Neural crest cell (in vitro differentiated cells): ENCODE data around the gene ZSWIM6. TPM values are rescaled to one million over a fixed set of nuclear protein-coding genes. Genes with fewer than 3 reads are reported as not detected.

ENCODE experiments used
- DNase-seq: peaks from one replicate; pipeline ENCODE4 v3.0.0; 2021; ENCODE audit warnings: low read depth, mixed read lengths, low spot score
- H3K27ac Mint-ChIP-seq: one replicate; pipeline ENCODE4 v1.8.0; 2021; ENCODE audit warnings: mild to moderate bottlenecking, mixed read lengths; ENCODE audit not compliant: unreplicated experiment
- H3K27me3 Mint-ChIP-seq: 2 replicates; pipeline ENCODE4 v1.8.0; 2021; ENCODE audit warnings: low read depth, mild to moderate bottlenecking, mixed read lengths
- H3K36me3 Mint-ChIP-seq: 2 replicates; pipeline ENCODE4 v1.8.0; 2021; ENCODE audit warnings: low read depth, mild to moderate bottlenecking, mixed read lengths
- H3K4me1 Mint-ChIP-seq: 2 replicates; pipeline ENCODE4 v1.8.0; 2021; ENCODE audit warnings: mixed read lengths
- H3K4me3 Mint-ChIP-seq: one replicate; pipeline ENCODE4 v1.8.0; 2021; ENCODE audit warnings: mild to moderate bottlenecking, mixed read lengths
- H3K9me3 Mint-ChIP-seq: 2 replicates; pipeline ENCODE4 v1.8.0; 2021; ENCODE audit warnings: mixed read lengths
- total RNA-seq: library from RNA; stranded (reverse); gene quantifications from 2 replicates; pipeline ENCODE4 v1.2.1, GENCODE V29; 2021
- TF ChIP-seq, protein P1 (sequence below): fragments of 200-600 bp; sonication (generic); conservative IDR thresholded peaks from 2 replicates; pipeline ENCODE4 v1.5.0; 2021; ENCODE audit warnings: antibody characterized with exemption, mild to moderate bottlenecking

Gene ZSWIM6
- total RNA-seq, 1 donor from 2014 or later: 33.8 TPM

- no peak for DNase-seq
- H3K9me3 Mint-ChIP-seq: peaks cover 8% of the 10 kb centered on the region
- TF ChIP-seq, protein P1, sequence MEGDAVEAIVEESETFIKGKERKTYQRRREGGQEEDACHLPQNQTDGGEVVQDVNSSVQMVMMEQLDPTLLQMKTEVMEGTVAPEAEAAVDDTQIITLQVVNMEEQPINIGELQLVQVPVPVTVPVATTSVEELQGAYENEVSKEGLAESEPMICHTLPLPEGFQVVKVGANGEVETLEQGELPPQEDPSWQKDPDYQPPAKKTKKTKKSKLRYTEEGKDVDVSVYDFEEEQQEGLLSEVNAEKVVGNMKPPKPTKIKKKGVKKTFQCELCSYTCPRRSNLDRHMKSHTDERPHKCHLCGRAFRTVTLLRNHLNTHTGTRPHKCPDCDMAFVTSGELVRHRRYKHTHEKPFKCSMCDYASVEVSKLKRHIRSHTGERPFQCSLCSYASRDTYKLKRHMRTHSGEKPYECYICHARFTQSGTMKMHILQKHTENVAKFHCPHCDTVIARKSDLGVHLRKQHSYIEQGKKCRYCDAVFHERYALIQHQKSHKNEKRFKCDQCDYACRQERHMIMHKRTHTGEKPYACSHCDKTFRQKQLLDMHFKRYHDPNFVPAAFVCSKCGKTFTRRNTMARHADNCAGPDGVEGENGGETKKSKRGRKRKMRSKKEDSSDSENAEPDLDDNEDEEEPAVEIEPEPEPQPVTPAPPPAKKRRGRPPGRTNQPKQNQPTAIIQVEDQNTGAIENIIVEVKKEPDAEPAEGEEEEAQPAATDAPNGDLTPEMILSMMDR: no peak
- peaks cover 43% of the 10 kb centered on the region for H3K4me1 Mint-ChIP-seq
- H3K4me3 Mint-ChIP-seq: no peak overlapping the region
- H3K27me3 Mint-ChIP-seq: no peaks in the 10 kb centered on the region
- peak overlapping the region; percentile 24 for H3K27ac Mint-ChIP-seq
- H3K36me3 Mint-ChIP-seq: peaks cover 21% of the 10 kb centered on the region
Measured at GRCh38 chr5:61467766-61468482, 135.9 kb downstream of the ZSWIM6 start.

DNA sequence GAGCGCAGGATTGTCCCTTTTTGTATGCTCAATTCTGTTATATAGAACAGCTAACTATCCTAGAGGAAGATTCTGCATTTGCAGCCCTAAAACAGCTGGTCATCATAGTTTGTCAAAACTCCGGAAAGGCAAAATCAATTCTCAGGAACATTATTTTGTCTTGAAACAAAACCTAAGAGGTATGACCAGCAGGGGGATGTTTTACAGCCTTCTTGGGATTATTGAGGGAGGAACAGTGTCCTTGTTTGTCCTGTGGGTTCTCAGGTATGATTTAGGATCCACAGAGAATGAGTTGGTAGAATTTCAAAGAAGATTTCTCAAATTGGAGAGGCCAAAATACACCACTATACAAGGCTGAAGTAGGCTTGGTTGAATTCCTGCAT, 136.4 kb downstream of the ZSWIM6 start:
- H3K4me1 Mint-ChIP-seq: peaks cover 43% of the 10 kb centered on the region
- TF ChIP-seq, protein P1: peak; percentile 40
- peaks cover 8% of the 10 kb centered on the region for H3K9me3 Mint-ChIP-seq
- H3K36me3 Mint-ChIP-seq: peaks cover 21% of the 10 kb centered on the region
- no peak for DNase-seq
- no peaks in the 10 kb centered on the region for H3K27me3 Mint-ChIP-seq
- no peak overlapping the region for H3K4me3 Mint-ChIP-seq
- H3K27ac Mint-ChIP-seq: no peak overlapping the region

GRCh38 chr5:61471352-61471751, 139.3 kb downstream of the ZSWIM6 start:
- peaks cover 29% of the 10 kb centered on the region for H3K36me3 Mint-ChIP-seq
- peaks cover 32% of the 10 kb centered on the region for H3K4me1 Mint-ChIP-seq
- H3K9me3 Mint-ChIP-seq: peaks cover 8% of the 10 kb centered on the region
- TF ChIP-seq, protein P1: no peak
- no peak overlapping the region for H3K4me3 Mint-ChIP-seq
- no peak overlapping the region for H3K27ac Mint-ChIP-seq
- DNase-seq: no peak
- no peaks in the 10 kb centered on the region for H3K27me3 Mint-ChIP-seq

GRCh38 chr5:61472172-61472958, 140.3 kb downstream of the ZSWIM6 start:
- Mint-ChIP-seq H3K4me3 (no peak overlapping the region), H3K9me3 (peaks cover 8% of the 10 kb centered on the region), H3K4me1 (peaks cover 25% of the 10 kb centered on the region)

DNA sequence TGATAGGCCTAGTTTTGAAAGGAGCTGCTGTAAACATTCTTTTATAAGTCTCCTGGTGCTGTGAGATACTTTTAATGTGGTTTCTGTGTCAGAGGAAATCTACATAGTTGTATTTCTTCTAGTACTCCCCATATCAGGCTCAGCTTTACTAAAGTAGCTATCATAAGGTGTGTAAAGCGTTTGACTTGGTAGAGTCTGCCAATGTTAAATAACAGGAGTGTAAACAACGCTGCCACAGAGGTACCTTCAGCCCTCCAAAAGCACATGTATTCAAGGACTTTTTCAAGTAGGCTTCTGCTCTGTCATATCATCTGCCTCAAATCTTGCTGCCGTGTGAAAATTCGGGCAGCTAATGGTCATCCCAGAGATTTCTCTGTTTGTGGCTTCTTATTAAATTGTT, 142.7 kb downstream of the ZSWIM6 start:
- Mint-ChIP-seq H3K4me1 (peaks cover 28% of the 10 kb centered on the region), H3K9me3 (peaks cover 8% of the 10 kb centered on the region), H3K27ac (no peak overlapping the region), H3K36me3 (peaks cover 33% of the 10 kb centered on the region), H3K4me3 (no peak overlapping the region), H3K27me3 (no peaks in the 10 kb centered on the region)
- no peak for DNase-seq
- TF ChIP-seq, protein P1: no peak

More at GRCh38 chr5:61472172-61472958, 140.3 kb downstream of the ZSWIM6 start:
- TF ChIP-seq, protein P1: no peak
- no peaks in the 10 kb centered on the region for H3K27me3 Mint-ChIP-seq
- H3K36me3 Mint-ChIP-seq: peaks cover 29% of the 10 kb centered on the region
- H3K27ac Mint-ChIP-seq: peak overlapping the region; percentile 37
- DNase-seq: no peak
